HG03159 (cell line): ENCODE results near the gene GRIN3B.

Source experiments
- ATAC-seq: cut with Tn5 transposase; IDR thresholded peaks from one replicate; pipeline ENCODE4 v1.9.1; 2021; ENCODE audit warnings: mild to moderate bottlenecking, moderate library complexity; ENCODE audit not compliant: unreplicated experiment

GRIN3B gene

GRCh38 chr19:1004803-1005664 is 4.8 kb downstream of the GRIN3B start:
- ATAC-seq, result no peak

- ATAC-seq, result no peak
Observed at GRCh38 chr19:1006711-1007398, 6.6 kb downstream of the GRIN3B start.

- ATAC-seq, result no peak
Observed at GRCh38 chr19:1007399-1008251, 7.4 kb downstream of the GRIN3B start.

- no peak for ATAC-seq
Observed at GRCh38 chr19:1008268-1009040, 8.2 kb downstream of the GRIN3B start.

GRCh38 chr19:1009041-1009980 is 9.1 kb downstream of the GRIN3B start:
- ATAC-seq, result no peak

- no peak for ATAC-seq
Observed at GRCh38 chr19:1009981-1010538, 9.8 kb downstream of the GRIN3B start.

- no peak for ATAC-seq
Observed at GRCh38 chr19:1010586-1011510, 10.6 kb downstream of the GRIN3B start.

- ATAC-seq, result no peak
Observed at GRCh38 chr19:1011831-1012333, 11.7 kb downstream of the GRIN3B start.

- ATAC-seq, result no peak
Observed at GRCh38 chr19:1012334-1012733, 12.1 kb downstream of the GRIN3B start.

- ATAC-seq, result no peak
Observed at GRCh38 chr19:1013218-1013617, 13.0 kb downstream of the GRIN3B start.

GRCh38 chr19:1014161-1015060 is 14.2 kb downstream of the GRIN3B start:
- no peak for ATAC-seq

GRCh38 chr19:1015061-1015781 is 15.0 kb downstream of the GRIN3B start:
- ATAC-seq, result no peak

GRCh38 chr19:1015782-1016646 is 15.8 kb downstream of the GRIN3B start:
- ATAC-seq, result no peak

- ATAC-seq, result no peak
Observed at GRCh38 chr19:1016647-1017114, 16.5 kb downstream of the GRIN3B start.
